ENCODE results near the gene IL15.
"Not testable (repeated sequence)": the region's sequence is repeated elsewhere in the genome, so short reads cannot be mapped to it uniquely, and the experiment has no call there.

Gene IL15

DNA sequence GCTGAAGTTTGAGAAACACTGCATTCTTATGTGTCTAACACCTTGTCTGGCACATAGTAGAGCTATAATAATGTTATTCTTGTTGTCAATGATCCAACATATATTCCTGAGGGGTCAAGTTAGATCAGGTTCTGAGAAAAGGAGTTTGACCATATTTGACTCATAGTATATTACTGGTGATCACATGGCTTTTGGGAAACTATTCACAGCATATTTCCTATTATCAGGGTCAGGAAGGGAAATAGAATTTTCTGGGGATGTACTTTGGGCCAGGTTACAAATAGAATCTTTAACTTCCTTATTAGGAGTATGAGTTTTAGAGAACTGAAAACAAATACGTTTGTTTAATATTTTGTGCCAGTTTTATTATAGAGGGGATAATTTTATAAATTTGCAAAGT is 11.6 kb downstream of the IL15 start:
- no peak for DNase-seq

- no peak for DNase-seq
These were observed 15.9 kb downstream of the IL15 start for GRCh38 chr4:141652161-141652778.

- no peak for DNase-seq
These were observed 17.7 kb downstream of the IL15 start for GRCh38 chr4:141654098-141654497.

DNA sequence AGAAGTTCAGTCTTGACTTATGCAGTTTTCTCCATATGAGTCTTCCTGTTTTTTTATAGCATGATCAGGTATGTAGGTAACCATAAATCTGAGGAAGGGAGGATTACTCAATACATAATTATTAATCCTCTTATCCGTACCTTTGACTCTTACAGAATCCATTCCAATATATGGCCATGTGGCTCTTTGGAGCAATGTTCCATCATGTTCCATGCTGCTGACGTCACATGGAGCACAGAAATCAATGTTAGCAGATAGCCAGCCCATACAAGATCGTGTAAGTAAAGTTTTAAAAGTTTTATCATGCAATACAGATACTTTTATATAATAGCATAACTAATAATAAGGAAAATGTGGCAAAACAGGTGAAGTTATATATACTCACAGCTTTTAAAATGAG is 19.6 kb downstream of the IL15 start:
- no peak for DNase-seq

GRCh38 chr4:141657550-141658250 is 21.3 kb downstream of the IL15 start:
- DNase-seq, result no peak

DNA sequence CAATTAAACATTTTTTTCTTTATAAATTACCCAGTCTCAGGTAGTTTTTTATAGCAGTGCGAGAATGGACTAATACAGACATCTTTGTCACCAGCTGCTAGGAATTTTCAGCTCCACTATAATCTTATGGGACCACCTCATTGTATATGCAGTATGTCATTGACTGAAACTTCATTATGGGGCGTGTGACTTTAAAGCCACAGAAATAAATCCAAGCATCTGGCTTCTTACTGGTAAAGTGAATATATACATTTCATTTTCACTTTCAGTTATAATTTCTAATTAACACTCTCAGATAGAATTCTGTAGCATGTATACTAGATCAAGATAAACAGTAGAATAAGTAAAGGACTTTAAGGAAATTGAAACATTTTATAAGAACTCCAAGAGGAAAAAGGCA is 21.9 kb downstream of the IL15 start:
- no peak for DNase-seq

- no peak for DNase-seq
These were observed 23.2 kb downstream of the IL15 start for GRCh38 chr4:141659539-141659938.

DNA sequence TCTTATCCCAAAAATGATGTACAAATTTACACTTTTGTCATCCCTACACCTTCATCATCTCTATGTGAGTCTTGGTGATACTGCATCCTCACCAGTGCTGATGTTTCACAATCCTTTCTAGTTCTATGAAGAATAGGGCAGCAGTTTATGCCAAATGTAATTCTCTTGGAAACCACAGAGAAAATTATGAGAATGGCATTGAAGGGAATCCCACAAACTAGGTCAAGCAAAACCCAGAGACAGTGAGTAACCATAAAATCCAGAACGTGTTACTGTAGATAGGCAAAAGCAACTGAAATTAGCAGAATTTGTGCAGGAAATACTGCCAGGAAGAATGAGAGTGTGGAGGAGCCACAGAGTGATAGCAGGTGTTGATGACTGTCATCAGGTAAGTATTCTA is 24.5 kb downstream of the IL15 start:
- no peak for DNase-seq

- DNase-seq, result no peak
These were observed 32.0 kb downstream of the IL15 start for GRCh38 chr4:141668200-141668910.

GRCh38 chr4:141669501-141669900 is 33.1 kb downstream of the IL15 start:
- DNase-seq, result no peak

DNA sequence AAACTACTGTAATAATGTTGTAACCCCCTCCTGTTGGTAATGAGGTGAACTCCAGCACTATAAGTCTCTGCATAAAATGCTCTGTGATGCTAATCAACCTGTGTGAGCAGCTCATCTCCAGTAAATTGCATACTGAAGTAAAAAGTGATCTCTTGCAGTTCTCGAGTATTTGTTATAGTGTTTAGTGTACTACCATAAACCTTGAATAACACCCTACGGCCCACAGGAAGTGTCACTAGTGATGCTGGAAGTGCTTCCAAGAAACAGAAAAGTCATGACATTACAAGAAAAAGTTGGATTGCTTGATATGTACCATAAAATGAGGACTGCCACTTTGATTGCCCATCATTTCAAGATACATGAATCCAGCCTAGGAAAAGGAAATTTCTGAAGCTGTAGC is 39.0 kb downstream of the IL15 start:
- no peak for DNase-seq

DNA sequence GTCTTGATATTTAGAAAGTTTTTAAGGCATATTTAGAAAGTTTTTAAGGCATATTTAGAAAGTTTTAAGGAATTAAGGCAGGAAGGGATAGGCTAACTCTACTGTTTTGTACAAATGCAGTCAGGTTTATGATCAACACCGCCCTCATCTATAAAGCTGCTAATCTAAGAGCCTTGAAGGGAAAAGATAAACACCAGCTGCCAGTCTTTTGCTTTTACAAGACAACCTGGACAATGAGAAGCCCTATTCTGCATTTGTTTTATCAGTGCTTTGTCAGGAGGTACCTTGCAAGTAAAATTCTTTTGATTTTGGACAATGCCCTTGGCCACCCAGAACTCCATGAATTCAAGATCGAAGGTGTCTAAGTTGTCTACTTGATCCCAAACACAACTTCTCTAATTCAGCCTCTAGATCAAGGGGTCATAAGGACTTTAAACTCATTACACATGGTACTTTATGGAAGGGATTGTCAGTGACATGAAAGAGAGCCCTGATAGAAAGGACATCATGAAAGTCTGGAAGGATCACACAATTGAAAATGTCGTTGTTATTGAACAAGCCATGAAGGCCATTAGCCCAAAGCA is 39.8 kb downstream of the IL15 start:
- DNase-seq, result no peak

GRCh38 chr4:141680060-141680459 is 43.7 kb downstream of the IL15 start:
- DNase-seq, result no peak

DNA sequence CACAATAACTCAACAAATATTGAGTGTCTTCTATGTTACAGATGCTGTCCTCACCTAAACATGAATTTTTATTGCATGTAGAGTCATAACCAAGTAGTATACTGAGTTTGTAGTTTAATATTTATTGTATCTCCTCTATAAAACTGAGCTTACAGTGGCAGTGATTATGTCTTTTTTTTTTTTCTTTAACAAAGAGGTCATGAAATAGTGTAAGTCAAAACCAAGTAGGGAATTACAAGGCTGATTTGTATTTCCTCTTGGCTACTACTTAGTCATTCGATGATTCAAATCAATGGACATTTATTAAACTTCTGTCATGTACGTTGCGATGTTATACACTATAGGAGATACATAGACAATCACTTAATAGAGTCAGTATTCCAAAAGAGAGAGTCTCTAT is 48.4 kb downstream of the IL15 start:
- DNase-seq, result no peak

DNA sequence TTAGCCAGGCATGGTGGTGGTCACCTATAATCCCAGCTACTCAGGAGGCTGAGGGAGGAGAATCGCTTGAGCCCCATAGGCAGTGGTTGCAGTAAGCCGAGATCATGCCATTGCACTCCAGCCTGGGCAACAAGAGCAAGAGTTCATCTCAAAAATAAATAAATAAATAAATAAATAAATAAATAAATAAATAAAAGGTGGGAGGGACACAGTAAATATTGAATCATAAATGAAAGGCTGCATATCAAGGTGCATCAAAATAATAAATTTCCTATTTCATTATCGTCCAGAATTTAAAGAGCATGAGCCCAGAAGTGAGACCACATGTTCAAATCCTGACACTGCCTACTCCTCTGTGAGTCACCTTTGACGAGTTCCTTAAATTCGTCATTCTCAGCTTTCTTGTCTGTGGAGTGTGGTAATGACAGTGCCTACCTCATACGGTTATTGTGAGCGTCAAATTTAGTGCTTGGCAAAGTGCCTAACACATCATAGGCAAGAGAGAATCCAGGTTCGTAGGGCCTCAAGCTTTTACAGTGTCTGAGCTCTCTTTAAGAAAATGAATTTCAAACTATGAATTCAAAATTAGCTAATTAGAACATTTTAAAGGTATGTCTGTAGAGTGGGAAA is 49.9 kb downstream of the IL15 start:
- no peak for DNase-seq

GRCh38 chr4:141686879-141687278 is 50.5 kb downstream of the IL15 start:
- no peak for DNase-seq

- DNase-seq, result not testable (repeated sequence)
These were observed 53.4 kb downstream of the IL15 start for GRCh38 chr4:141689726-141690296.

- not testable (repeated sequence) for DNase-seq
These were observed 54.9 kb downstream of the IL15 start for GRCh38 chr4:141691247-141691646.

DNA sequence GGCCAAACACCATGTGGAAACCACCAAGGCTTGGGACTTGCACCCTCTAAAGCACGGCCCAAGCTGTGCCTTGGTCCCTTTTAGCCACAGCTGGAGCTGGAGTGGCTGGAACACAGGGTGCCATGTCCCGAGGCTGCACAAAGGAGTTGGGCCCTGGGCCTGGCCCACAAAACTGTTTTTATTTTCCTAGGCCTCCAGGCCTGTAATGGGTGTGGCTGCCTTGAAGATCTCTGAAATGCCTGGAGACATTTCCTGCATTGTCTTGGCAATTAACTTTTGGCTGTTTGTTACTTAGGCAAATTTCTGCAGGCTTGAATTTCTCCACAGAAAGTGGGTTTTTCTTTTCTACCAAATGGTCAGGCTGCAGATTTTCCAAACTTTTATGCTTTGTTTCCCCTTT is 55.7 kb downstream of the IL15 start:
- no peak for DNase-seq

DNA sequence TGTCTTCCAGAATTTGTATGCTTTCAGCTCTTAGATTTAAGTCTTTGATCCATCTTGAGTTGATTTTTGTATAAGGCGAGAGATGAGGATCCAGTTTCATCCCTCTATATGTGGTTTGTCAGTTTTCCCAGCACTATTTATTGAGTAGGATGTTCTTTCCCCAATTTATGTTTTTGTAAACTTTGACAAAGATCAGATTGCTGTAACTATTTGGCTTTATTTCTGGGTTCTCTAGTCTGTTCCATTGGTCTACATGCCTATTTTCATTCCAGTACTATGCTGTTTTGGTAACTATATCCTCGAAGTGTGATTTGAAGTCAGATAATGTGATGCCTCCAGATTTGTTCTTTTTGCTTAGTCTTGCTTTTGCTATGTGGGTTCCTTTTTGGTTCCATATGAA is 60.7 kb downstream of the IL15 start:
- no peak for DNase-seq

- DNase-seq, result no peak
These were observed 66.2 kb downstream of the IL15 start for GRCh38 chr4:141702472-141703182.

DNA sequence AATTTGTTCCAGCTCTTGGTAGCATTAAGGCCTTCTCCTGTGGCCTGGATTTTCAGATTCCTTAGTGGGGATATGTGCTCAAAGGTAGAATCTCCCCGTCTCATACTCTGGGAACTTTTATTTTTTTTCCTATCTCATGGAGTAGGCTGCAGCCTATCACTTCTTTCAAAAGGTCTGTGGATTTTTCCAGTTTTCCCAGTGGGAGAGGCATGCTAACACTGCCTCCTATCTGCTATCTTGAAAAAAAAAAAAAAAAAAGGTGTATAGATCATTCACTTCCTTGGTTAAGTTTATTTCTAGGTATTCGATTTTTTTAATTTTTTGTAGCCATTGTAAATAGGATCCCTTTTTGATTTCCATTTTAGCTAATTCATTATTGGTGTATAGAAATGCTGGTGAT is 67.1 kb downstream of the IL15 start:
- no peak for DNase-seq
